Measurements from ENCODE around the gene PTGER4. TPM values are rescaled to one million over a fixed set of nuclear protein-coding genes. Genes with fewer than 3 reads are reported as not detected.
A peak's percentile ranks its signal among the peaks of the same experiment; 100 is the strongest.

PTGER4 gene
- total RNA-seq, 6 experiments from 2014 or later = 0.84 to 4.4 (median 2.9) TPM

GRCh38 chr5:40666657-40667056, 13.1 kb upstream of the PTGER4 start:
- Histone ChIP-seq H3K4me3 (no peak overlapping the region), H3K9me3 (no peaks in the 10 kb centered on the region), H3K36me3 (no peaks in the 10 kb centered on the region), H3K4me1 (no peaks in the 10 kb centered on the region), H3K27me3 (no peaks in the 10 kb centered on the region), H3K27ac (no peak overlapping the region)
- no peak for ATAC-seq
- intact Hi-C loops (cut with DNase I) = no loop called here
- no peak for DNase-seq
- no peak for TF ChIP-seq POLR2A (IDR thresholded peaks at IDR 0.05)
- no peak for TF ChIP-seq CTCF (IDR thresholded peaks at IDR 0.05)
- 46% methylated on average over 1 of the region's 1 CpG for WGBS (ENCODE audit: insufficient coverage, low coverage, low lambda C conversion rate, missing lambda C conversion rate)

GRCh38 chr5:40667161-40667663, 12.5 kb upstream of the PTGER4 start:
- intact Hi-C loops (cut with DNase I) = no loop called here
- Histone ChIP-seq H3K36me3 (no peaks in the 10 kb centered on the region), H3K4me1 (no peaks in the 10 kb centered on the region), H3K27me3 (no peaks in the 10 kb centered on the region), H3K4me3 (no peak overlapping the region), H3K27ac (no peak overlapping the region), H3K9me3 (no peaks in the 10 kb centered on the region)
- TF ChIP-seq CTCF (IDR thresholded peaks at IDR 0.05) = no peak
- TF ChIP-seq POLR2A (IDR thresholded peaks at IDR 0.05) = no peak
- no peak for DNase-seq
- no peak for ATAC-seq

- H3K9me3 ChIP-seq = no peaks in the 10 kb centered on the region
- DNase-seq (no peak), ATAC-seq (peak in 3 of 4 donors; percentile 18 to 34 (median 33))
- H3K27me3 ChIP-seq = no peaks in the 10 kb centered on the region
- no peak overlapping the region for H3K4me3 ChIP-seq
- no peaks in the 10 kb centered on the region for H3K36me3 ChIP-seq
- no peaks in the 10 kb centered on the region for H3K4me1 ChIP-seq
- intact Hi-C loops (cut with DNase I) = no loop called here
- H3K27ac ChIP-seq = no peak overlapping the region
- 37% methylated on average over 6 of the region's 6 CpGs for WGBS (ENCODE audit: insufficient coverage, low coverage, low lambda C conversion rate, missing lambda C conversion rate)
- TF ChIP-seq CTCF (IDR thresholded peaks at IDR 0.05) = no peak
- no peak for TF ChIP-seq POLR2A (IDR thresholded peaks at IDR 0.05)
These were observed 9.9 kb upstream of the PTGER4 start for GRCh38 chr5:40669606-40670390.

GRCh38 chr5:40672425-40672824, 7.3 kb upstream of the PTGER4 start:
- TF ChIP-seq POLR2A (IDR thresholded peaks at IDR 0.05) (no peak), CTCF (IDR thresholded peaks at IDR 0.05) (no peak)
- ATAC-seq = peak; percentile 34 to 71 (median 52)
- intact Hi-C loops (cut with DNase I) = no loop called here
- WGBS (ENCODE audit: insufficient coverage, low coverage, low lambda C conversion rate, missing lambda C conversion rate) = 53% methylated on average over 4 of the region's 4 CpGs
- Histone ChIP-seq H3K27ac (no peak overlapping the region), H3K36me3 (no peaks in the 10 kb centered on the region), H3K27me3 (no peaks in the 10 kb centered on the region), H3K4me3 (no peak overlapping the region), H3K4me1 (no peaks in the 10 kb centered on the region), H3K9me3 (no peaks in the 10 kb centered on the region)
- DNase-seq = no peak
